Ectodermal cell (in vitro differentiated cells): ENCODE results near the gene CCDC86.

Source experiments
- H3K27ac ChIP-seq: 2 replicates; pipeline ENCODE4 v1.7.0; 2013; ENCODE audit warnings: mild to moderate bottlenecking, low read depth, low read length; ENCODE audit not compliant: insufficient read depth, poor library complexity, severe bottlenecking
- H3K27me3 ChIP-seq: 2 replicates; pipeline ENCODE4 v1.7.0; 2013; ENCODE audit warnings: mild to moderate bottlenecking, low read length; ENCODE audit not compliant: insufficient read depth, control insufficient read depth, poor library complexity, severe bottlenecking
- H3K36me3 ChIP-seq: one replicate; pipeline ENCODE4 v1.7.0; 2013; ENCODE audit warnings: low read length; ENCODE audit not compliant: control insufficient read depth, insufficient read depth
- H3K4me1 ChIP-seq: one replicate; pipeline ENCODE4 v1.7.0; 2013; ENCODE audit warnings: low read length; ENCODE audit not compliant: control insufficient read depth, insufficient read depth
- H3K4me3 ChIP-seq: 2 replicates; pipeline ENCODE4 v1.7.0; 2013; ENCODE audit warnings: low read depth, low read length, control low read depth; ENCODE audit not compliant: insufficient read depth
- H3K9me3 ChIP-seq: 2 replicates; pipeline ENCODE4 v1.7.0; 2013; ENCODE audit warnings: mild to moderate bottlenecking, low read length, moderate library complexity; ENCODE audit not compliant: control insufficient read depth
- WGBS, 2 experiments: methylation state at CpG; one replicate each; pipeline ENCODE4 v1.1.7; 2013; ENCODE audit warnings: missing lambda C conversion rate in 2 of 2; 5-methylcytosine and 5-hydroxymethylcytosine counted together

Gene CCDC86

DNA sequence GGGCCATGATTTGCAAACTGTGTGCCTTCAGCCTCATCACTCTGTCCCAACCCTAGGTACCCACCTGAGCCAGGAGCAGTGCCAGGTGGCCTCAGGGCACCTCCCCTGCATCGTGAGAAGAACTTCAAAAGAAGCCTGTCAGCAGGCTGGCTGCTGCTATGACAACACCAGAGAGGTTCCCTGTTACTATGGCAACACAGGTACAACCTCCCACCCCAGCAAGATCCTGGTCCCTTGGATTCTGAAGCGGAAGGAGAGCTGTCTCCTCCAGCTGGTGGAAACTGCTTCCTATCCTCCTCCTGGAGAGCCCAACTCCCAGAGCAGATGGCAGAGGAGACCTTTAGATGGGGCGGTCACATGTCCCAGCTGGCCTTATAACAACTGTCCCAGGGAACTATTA, 28.4 kb downstream of the CCDC86 start:
- Histone ChIP-seq H3K27me3 (no peaks in the 10 kb centered on the region), H3K36me3 (no peaks in the 10 kb centered on the region), H3K9me3 (no peaks in the 10 kb centered on the region), H3K4me3 (no peak overlapping the region), H3K4me1 (no peaks in the 10 kb centered on the region), H3K27ac (no peak overlapping the region)
- 71 to 72% methylated on average over 3 of the region's 3 CpGs for WGBS, 2 experiments

DNA sequence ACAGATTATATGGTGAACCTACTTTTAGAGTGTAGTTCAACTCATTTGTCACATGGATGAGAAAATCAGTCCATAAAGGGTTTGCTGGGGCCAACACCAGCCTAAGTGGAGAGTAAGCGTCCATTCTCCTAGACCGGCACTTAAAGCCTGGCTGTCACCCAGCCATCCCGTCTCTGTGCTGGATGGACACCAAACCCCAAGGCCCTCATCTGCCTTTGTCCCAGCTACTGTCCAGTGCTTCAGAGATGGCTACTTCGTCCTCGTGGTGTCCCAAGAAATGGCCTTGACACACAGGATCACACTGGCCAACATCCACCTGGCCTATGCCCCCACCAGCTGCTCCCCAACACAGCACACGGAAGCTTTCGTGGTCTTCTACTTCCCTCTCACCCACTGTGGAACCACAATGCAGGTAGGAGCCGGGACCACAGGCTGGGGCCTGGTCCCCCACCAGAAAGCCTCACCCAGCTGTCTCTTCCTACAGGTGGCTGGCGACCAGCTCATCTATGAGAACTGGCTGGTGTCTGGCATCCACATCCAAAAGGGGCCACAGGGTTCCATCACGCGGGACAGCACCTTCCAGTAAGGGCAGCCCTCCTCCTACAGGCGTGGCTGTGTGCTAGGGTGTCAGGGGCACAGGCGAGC, 28.9 kb downstream of the CCDC86 start:
- H3K9me3 ChIP-seq: no peaks in the 10 kb centered on the region
- H3K27ac ChIP-seq: no peak overlapping the region
- 92 to 94% methylated on average over 13 of the region's 13 CpGs for WGBS, 2 experiments
- H3K4me1 ChIP-seq: no peaks in the 10 kb centered on the region
- no peak overlapping the region for H3K4me3 ChIP-seq
- H3K27me3 ChIP-seq: no peaks in the 10 kb centered on the region
- no peaks in the 10 kb centered on the region for H3K36me3 ChIP-seq

DNA sequence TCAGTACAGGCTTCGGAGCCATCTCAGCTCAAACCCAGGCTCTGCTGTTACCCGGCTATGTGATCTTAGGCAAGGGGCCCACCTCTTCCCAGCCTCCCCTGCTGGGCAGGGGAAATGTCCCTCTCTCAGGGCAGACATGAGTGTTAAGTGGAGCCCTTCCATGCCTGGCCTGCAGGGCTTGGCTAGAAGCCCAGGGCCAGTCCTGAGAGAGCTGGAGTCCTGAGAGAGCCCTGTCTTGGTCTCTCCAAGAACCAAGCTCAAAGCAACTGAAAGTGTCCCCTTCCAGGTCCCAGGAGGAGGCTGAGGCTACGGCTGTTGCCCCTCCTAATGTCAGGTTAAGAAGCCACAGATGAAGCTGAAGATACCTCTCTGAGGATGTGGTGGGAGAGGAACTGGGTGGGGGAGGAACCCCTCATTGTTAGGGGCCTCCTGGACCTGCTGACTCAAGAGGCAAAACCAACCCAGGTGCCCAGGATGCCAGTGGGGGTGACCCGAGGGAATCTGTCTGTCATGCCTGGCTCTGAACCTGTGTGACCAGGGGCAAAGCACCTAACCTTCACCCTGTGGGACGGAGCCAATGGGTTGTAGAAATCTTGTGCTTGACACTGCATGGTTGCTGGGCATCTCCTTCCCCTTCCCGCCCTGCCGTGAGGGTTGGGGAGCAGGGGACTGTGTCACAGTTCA, 29.6 kb downstream of the CCDC86 start:
- Histone ChIP-seq H3K9me3 (no peaks in the 10 kb centered on the region), H3K36me3 (no peaks in the 10 kb centered on the region), H3K4me1 (no peaks in the 10 kb centered on the region), H3K4me3 (no peak overlapping the region), H3K27me3 (no peaks in the 10 kb centered on the region), H3K27ac (no peak overlapping the region)
- 88 to 91% methylated on average over 7 of the region's 7 CpGs for WGBS, 2 experiments

DNA sequence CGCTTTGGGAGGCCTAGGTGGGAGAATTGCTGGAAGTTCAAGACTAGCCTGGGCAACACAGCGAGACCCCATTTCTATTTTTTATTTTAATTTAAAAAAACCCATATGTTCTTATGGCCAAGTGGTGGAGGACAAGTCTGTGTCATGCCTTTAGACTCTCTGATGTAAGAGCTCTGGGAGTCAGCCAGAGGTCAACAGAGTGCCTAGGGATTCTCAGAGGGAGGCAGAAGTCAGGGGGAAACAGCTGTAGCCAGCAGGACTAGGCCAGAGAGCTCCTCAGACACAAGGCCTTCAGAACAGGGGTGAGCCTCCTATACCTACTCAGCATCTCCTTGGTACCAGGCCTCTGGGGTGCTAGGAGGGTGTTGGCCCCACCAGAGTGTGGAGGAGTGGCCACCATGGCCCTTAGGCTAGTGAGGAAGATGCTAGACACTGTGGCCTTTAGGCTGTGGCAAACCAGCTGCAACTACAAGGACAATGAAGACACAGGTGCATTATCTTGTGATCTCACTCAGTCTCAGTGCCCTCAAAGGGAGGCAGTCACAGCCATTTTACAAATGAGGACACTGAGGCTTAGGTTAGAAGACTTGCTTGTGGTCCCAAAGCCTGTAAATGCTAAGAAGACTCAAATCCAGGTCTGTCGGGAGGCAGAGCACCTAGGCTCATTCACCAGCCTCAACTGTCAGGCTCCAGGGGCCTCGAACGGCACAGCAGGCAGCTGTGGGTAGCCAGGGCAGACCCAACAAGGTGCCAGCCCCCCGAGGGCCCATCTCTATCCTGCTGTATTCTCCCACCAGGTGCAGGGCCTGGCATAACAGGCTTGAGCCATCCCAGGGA, 30.4 kb downstream of the CCDC86 start:
- Histone ChIP-seq H3K4me1 (no peaks in the 10 kb centered on the region), H3K27me3 (no peaks in the 10 kb centered on the region), H3K9me3 (no peaks in the 10 kb centered on the region), H3K36me3 (no peaks in the 10 kb centered on the region), H3K4me3 (no peak overlapping the region), H3K27ac (no peak overlapping the region)
- 91 to 92% methylated on average over 5 to 6 of the region's 6 CpGs for whole genome bisulfite sequencing, 2 experiments

DNA sequence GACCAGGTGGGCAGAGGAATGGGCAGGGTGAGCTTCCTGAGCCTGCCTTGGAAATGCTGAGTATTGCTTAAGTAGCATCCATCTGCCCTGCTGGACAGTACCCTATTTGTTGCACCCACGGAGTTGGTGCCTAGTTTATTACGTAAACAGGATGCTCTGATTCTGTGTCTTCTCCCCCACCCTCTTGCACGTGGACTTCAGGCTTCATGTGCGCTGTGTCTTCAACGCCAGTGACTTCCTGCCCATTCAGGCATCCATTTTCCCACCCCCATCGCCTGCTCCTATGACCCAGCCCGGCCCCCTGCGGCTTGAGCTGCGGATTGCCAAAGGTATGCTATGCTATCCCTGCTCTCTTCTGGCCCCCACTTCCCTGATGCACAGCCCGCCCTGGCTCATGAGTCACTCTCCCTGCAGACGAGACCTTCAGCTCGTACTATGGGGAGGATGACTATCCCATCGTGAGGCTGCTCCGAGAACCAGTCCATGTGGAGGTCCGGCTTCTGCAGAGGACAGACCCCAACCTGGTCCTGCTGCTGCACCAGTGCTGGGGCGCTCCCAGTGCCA, 31.1 kb downstream of the CCDC86 start:
- H3K4me3 ChIP-seq: no peak overlapping the region
- WGBS, 2 experiments: 64 to 68% methylated on average over 16 of the region's 16 CpGs
- H3K4me1 ChIP-seq: no peaks in the 10 kb centered on the region
- no peaks in the 10 kb centered on the region for H3K36me3 ChIP-seq
- H3K27me3 ChIP-seq: no peaks in the 10 kb centered on the region
- H3K9me3 ChIP-seq: no peaks in the 10 kb centered on the region
- no peak overlapping the region for H3K27ac ChIP-seq

DNA sequence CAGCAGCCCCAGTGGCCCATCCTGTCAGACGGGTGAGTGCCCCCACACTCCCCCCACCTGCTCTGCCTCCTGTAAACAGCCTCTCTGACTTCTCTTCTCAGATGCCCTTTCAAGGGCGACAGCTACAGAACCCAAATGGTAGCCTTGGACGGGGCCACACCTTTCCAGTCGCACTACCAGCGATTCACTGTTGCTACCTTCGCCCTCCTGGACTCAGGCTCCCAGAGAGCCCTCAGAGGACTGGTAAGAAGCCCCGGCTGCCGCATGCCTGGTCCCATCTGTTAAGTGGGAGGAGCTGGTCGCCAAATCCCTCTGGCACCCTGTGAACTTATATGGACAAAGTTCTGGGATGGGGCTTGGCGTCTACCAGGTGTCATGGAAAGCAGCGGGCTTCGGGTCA, 31.6 kb downstream of the CCDC86 start:
- Histone ChIP-seq H3K4me1 (no peaks in the 10 kb centered on the region), H3K36me3 (no peaks in the 10 kb centered on the region), H3K27me3 (no peaks in the 10 kb centered on the region), H3K9me3 (no peaks in the 10 kb centered on the region), H3K27ac (no peak overlapping the region), H3K4me3 (no peak overlapping the region)
- WGBS, 2 experiments: 88 to 91% methylated on average over 12 of the region's 12 CpGs

DNA sequence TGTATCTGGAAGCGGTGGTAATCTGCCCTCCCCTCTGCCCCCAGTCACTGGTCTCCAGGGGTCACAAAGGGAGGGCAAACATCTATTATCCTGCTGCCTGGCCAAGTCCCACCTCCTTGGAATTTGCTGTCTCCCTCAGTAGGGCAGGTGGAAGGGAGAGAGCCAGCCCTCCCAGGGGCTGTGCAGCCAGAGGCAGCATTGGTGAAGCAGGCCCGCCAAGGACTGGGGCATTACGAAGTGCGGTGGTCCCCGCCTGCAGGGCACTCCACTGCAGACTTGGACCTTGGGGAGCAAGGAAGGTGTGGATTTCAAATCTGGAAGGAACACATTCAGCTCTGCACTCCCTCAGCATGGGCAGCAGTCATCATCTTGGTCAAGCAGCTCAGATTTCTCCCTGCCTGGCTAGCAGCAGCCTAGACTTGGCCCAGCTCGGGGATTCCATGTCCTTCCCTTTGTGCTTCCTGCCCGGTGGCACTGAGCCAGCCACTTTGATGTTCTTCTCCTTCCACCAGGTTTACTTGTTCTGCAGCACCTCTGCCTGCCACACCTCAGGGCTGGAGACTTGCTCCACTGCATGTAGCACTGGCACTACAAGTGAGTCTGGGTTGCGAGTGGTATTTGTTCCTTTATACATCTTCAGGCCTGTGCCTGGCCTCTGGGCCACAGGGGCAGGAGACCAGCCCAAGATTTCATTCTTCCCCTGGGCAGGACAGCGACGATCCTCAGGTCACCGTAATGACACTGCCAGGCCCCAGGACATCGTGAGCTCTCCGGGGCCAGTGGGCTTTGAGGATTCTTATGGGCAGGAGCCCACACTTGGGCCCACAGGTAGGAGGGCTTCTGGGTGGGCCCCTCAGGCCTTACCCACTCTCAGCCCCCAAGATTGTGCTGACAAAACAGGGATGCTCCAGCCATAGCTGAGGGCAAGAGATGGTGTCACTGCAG, 32.8 kb downstream of the CCDC86 start:
- no peak overlapping the region for H3K4me3 ChIP-seq
- H3K36me3 ChIP-seq: peaks cover 3% of the 10 kb centered on the region
- H3K9me3 ChIP-seq: no peaks in the 10 kb centered on the region
- H3K4me1 ChIP-seq: no peaks in the 10 kb centered on the region
- H3K27ac ChIP-seq: no peak overlapping the region
- H3K27me3 ChIP-seq: no peaks in the 10 kb centered on the region
- 90 to 92% methylated on average over 13 of the region's 13 CpGs for WGBS, 2 experiments

DNA sequence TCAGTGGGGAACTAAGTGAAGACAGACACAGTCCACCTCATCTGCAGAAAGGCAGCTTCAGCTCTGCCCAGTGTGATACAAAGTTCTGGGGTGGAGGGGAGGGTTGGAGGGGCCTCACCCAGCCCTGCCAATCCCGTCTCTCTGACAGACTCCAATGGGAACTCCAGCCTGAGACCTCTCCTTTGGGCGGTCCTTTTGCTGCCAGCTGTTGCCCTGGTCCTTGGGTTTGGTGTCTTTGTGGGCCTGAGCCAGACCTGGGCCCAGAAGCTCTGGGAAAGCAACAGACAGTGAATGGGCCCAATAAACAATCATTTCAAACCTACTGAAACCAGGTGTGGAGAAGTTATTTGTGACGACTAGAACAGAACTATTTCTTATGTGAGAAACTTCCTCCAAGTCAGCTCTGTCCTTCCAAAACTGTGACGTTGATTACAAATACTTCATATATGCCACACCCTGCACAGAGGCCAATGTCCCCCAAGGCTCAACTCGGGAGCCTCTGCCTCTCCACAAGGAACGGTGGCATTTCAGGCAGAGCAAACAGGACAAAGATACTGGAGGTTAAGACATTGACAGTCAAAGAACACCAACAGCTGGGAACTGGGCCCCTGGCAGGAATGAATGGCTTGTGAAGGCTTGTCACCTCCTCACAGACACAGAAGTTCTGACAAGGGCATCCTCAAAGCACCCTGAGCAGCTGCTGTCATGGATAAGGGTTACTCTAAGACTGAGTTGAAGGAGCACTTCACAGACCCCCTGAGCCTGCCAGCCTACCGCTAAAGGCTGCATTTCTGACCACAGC, 33.7 kb downstream of the CCDC86 start:
- Histone ChIP-seq H3K36me3 (peaks cover 3% of the 10 kb centered on the region), H3K4me1 (no peaks in the 10 kb centered on the region), H3K27ac (no peak overlapping the region), H3K9me3 (no peaks in the 10 kb centered on the region), H3K27me3 (no peaks in the 10 kb centered on the region), H3K4me3 (no peak overlapping the region)
- WGBS, 2 experiments: 92 to 94% methylated on average over 7 of the region's 7 CpGs

DNA sequence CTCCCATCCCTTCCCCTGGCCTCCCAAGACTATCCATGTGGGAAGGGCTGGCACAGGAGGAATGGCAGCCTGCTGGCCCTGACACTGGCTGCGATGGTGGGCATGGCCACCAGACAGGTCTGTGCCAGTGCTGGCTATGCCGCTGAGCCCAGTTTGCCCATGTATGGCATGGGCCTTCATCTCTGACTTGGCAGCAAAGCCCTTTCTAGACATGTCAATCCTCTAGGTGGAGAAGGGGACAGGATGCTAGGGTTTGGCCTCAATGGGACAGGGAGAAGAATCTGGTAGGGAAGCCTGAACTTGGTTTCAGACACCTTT, 34.2 kb downstream of the CCDC86 start:
- H3K36me3 ChIP-seq: peaks cover 3% of the 10 kb centered on the region
- WGBS, 2 experiments: 91 to 98% methylated on average over 2 of the region's 2 CpGs
- no peak overlapping the region for H3K27ac ChIP-seq
- no peaks in the 10 kb centered on the region for H3K4me1 ChIP-seq
- H3K27me3 ChIP-seq: no peaks in the 10 kb centered on the region
- H3K9me3 ChIP-seq: no peaks in the 10 kb centered on the region
- H3K4me3 ChIP-seq: no peak overlapping the region
